ENCODE measurements around the gene RNF151.

RNF151 gene

GRCh38 chr16:1992704-1993317, 26.2 kb downstream of the RNF151 start:
- DNase-seq (ENCODE audit: low spot score), result no peak

GRCh38 chr16:1993731-1994131, 27.1 kb downstream of the RNF151 start:
- peak; percentile 23 for DNase-seq (ENCODE audit: low spot score)

GRCh38 chr16:1997494-1998359, 31.1 kb downstream of the RNF151 start:
- peak; percentile 49 for DNase-seq (ENCODE audit: low spot score)

- no peak for DNase-seq (ENCODE audit: low spot score)
These were observed 31.7 kb downstream of the RNF151 start for GRCh38 chr16:1998360-1998835.

- DNase-seq (ENCODE audit: low spot score), result no peak
These were observed 32.5 kb downstream of the RNF151 start for GRCh38 chr16:1998852-1999801.

- DNase-seq (ENCODE audit: low spot score), result no peak
These were observed 33.3 kb downstream of the RNF151 start for GRCh38 chr16:1999866-2000514.

- no peak for DNase-seq (ENCODE audit: low spot score)
These were observed 34.4 kb downstream of the RNF151 start for GRCh38 chr16:2001035-2001434.

GRCh38 chr16:2001456-2002355, 35.0 kb downstream of the RNF151 start:
- DNase-seq (ENCODE audit: low spot score), result no peak

- DNase-seq (ENCODE audit: low spot score), result no peak
These were observed 36.0 kb downstream of the RNF151 start for GRCh38 chr16:2002406-2003230.

- no peak for DNase-seq (ENCODE audit: low spot score)
These were observed 36.7 kb downstream of the RNF151 start for GRCh38 chr16:2003231-2003826.

- peak; percentile 93 for DNase-seq (ENCODE audit: low spot score)
These were observed 37.4 kb downstream of the RNF151 start for GRCh38 chr16:2003827-2004641.

GRCh38 chr16:2004795-2005517, 38.3 kb downstream of the RNF151 start:
- DNase-seq (ENCODE audit: low spot score), result no peak

- DNase-seq (ENCODE audit: low spot score), result no peak
These were observed 39.0 kb downstream of the RNF151 start for GRCh38 chr16:2005646-2006045.

- DNase-seq (ENCODE audit: low spot score), result no peak
These were observed 39.7 kb downstream of the RNF151 start for GRCh38 chr16:2006317-2006716.

- no peak for DNase-seq (ENCODE audit: low spot score)
These were observed 40.6 kb downstream of the RNF151 start for GRCh38 chr16:2007081-2007836.

- peak; percentile 86 for DNase-seq (ENCODE audit: low spot score)
These were observed 41.4 kb downstream of the RNF151 start for GRCh38 chr16:2008009-2008526.
